Activated B cell treated with CpG ODN at 0.5 μM for 24 hours (primary cell): Measurements from ENCODE around the gene MED27. TPM values are rescaled to one million over a fixed set of nuclear protein-coding genes. Genes with fewer than 3 reads are reported as not detected.

Experiments used
- ATAC-seq: fragments of 200-7000 bp; cut with Tn5 transposase; one replicate; pipeline ENCODE4 v1.10.0; 2021; ENCODE audit warnings: low read depth, mild to moderate bottlenecking, moderate library complexity
- CTCF ChIA-PET: fragments of 350-600 bp; sonication (Branson Sonifier 250); formaldehyde crosslinking; loops from one replicate; lab custom pipeline; 2021; ENCODE audit warnings: antibody characterized with exemption; lab: Charles Lee
- POLR2A ChIA-PET: fragments of 350-600 bp; sonication (Branson Sonifier 250); formaldehyde crosslinking; loops from one replicate; lab custom pipeline; 2021; ENCODE audit warnings: antibody characterized with exemption; lab: Charles Lee
- DNase-seq: peaks from one replicate; pipeline ENCODE4 v3.0.0; 2022
- H3K27ac Mint-ChIP-seq: one replicate; pipeline ENCODE4 v1.8.0; 2020; ENCODE audit warnings: mixed read lengths
- H3K27me3 Mint-ChIP-seq: one replicate; pipeline ENCODE4 v1.8.0; 2021; ENCODE audit warnings: mixed read lengths
- H3K36me3 Mint-ChIP-seq: one replicate; pipeline ENCODE4 v1.8.0; 2021; ENCODE audit warnings: low read depth, mixed read lengths
- H3K4me1 Mint-ChIP-seq: one replicate; pipeline ENCODE4 v1.8.0; 2021; ENCODE audit warnings: mixed read lengths
- H3K4me3 Mint-ChIP-seq: one replicate; pipeline ENCODE4 v1.8.0; 2020; ENCODE audit warnings: mild to moderate bottlenecking, mixed read lengths
- H3K9me3 Mint-ChIP-seq: one replicate; pipeline ENCODE4 v1.8.0; 2020; ENCODE audit warnings: mixed read lengths
- CTCF ChIP-seq: fragments of 200-600 bp; IDR thresholded peaks from one replicate; pipeline ENCODE4 v1.8.0; 2022; ENCODE audit warnings: antibody characterized with exemption, mild to moderate bottlenecking
- intact Hi-C: fragments of 100-400 bp; cut with micrococcal nuclease; formaldehyde crosslinking; loops from one replicate; pipeline ENCODE4 v1.15.1; 2024
- total RNA-seq: library from RNA; stranded (reverse); gene quantifications from 2 replicates; pipeline ENCODE4 v1.2.3, GENCODE V29; 2022

Gene MED27
- total RNA-seq, 1 donor from 2014 or later = 24.5 TPM

- ATAC-seq = no peak
- Mint-ChIP-seq H3K4me1 (no peaks in the 10 kb centered on the region), H3K4me3 (no peak overlapping the region), H3K36me3 (no peaks in the 10 kb centered on the region), H3K9me3 (no peaks in the 10 kb centered on the region), H3K27me3 (peaks cover 16% of the 10 kb centered on the region), H3K27ac (no peak overlapping the region)
- intact Hi-C loops = no loop called here
- POLR2A ChIA-PET = no interaction called here
- CTCF ChIA-PET = no interaction called here
- DNase-seq = no peak
- no peak for TF ChIP-seq CTCF
Observed at GRCh38 chr9:131839281-131840084, 240.2 kb downstream of the MED27 start.

- H3K27me3 Mint-ChIP-seq = peaks cover 16% of the 10 kb centered on the region
- intact Hi-C loops = no loop called here
- no peak for TF ChIP-seq CTCF
- no peak overlapping the region for H3K4me3 Mint-ChIP-seq
- DNase-seq (no peak), ATAC-seq (no peak)
- no peaks in the 10 kb centered on the region for H3K36me3 Mint-ChIP-seq
- ChIA-PET CTCF (no interaction called here), POLR2A (no interaction called here)
- peaks cover 5% of the 10 kb centered on the region for H3K9me3 Mint-ChIP-seq
- no peaks in the 10 kb centered on the region for H3K4me1 Mint-ChIP-seq
- no peak overlapping the region for H3K27ac Mint-ChIP-seq
Observed at GRCh38 chr9:131838530-131839280, 241.0 kb downstream of the MED27 start.

- intact Hi-C loops = no loop called here
- DNase-seq (no peak), ATAC-seq (no peak)
- Mint-ChIP-seq H3K27ac (no peak overlapping the region), H3K27me3 (peaks cover 11% of the 10 kb centered on the region), H3K4me3 (no peak overlapping the region), H3K4me1 (no peaks in the 10 kb centered on the region), H3K36me3 (no peaks in the 10 kb centered on the region), H3K9me3 (peaks cover 7% of the 10 kb centered on the region)
- ChIA-PET POLR2A (no interaction called here), CTCF (no interaction called here)
- TF ChIP-seq CTCF = no peak
Observed at GRCh38 chr9:131837836-131838235, 241.8 kb downstream of the MED27 start.

GRCh38 chr9:131837316-131837715 is 242.4 kb downstream of the MED27 start:
- Mint-ChIP-seq H3K4me1 (no peaks in the 10 kb centered on the region), H3K4me3 (no peak overlapping the region), H3K27ac (no peak overlapping the region), H3K9me3 (peaks cover 7% of the 10 kb centered on the region), H3K36me3 (no peaks in the 10 kb centered on the region), H3K27me3 (peaks cover 11% of the 10 kb centered on the region)
- TF ChIP-seq CTCF = no peak
- DNase-seq = no peak
- ChIA-PET POLR2A (no interaction called here), CTCF (no interaction called here)
- intact Hi-C loops = no loop called here
- ATAC-seq = no peak

GRCh38 chr9:131836607-131837315 is 242.9 kb downstream of the MED27 start:
- POLR2A ChIA-PET = no interaction called here
- H3K9me3 Mint-ChIP-seq = peaks cover 7% of the 10 kb centered on the region

More at GRCh38 chr9:131836607-131837315, 242.9 kb downstream of the MED27 start:
- CTCF ChIA-PET = no interaction called here
- H3K4me3 Mint-ChIP-seq = no peak overlapping the region
- TF ChIP-seq CTCF = no peak
- intact Hi-C loops = no loop called here
- no peaks in the 10 kb centered on the region for H3K36me3 Mint-ChIP-seq
- no peaks in the 10 kb centered on the region for H3K4me1 Mint-ChIP-seq
- DNase-seq (no peak), ATAC-seq (no peak)
- H3K27ac Mint-ChIP-seq = no peak overlapping the region
- H3K27me3 Mint-ChIP-seq = peaks cover 9% of the 10 kb centered on the region
